Measurements from ENCODE around the gene NPIPA5. TPM values are rescaled to one million over a fixed set of nuclear protein-coding genes. Genes with fewer than 3 reads are reported as not detected.
"Not testable (repeated sequence)": the region's sequence is repeated elsewhere in the genome, so short reads cannot be mapped to it uniquely, and the experiment has no call there.

Gene NPIPA5
- polyA plus RNA-seq, 4 donors = 1.4 to 41.9 (median 15.2) TPM

- peak in 1 of 4 donors; percentile 19 for DNase-seq (ENCODE audit: low read depth in 4 of 4, low spot score in 2 of 4)
These were observed 17.8 kb upstream of the NPIPA5 start, which contains the start of gene MPV17L for GRCh38 chr16:15395631-15396508. MPV17L (plus strand) TSS chr16:15395754; CDS start chr16:15395898, 144 bp downstream.

DNA sequence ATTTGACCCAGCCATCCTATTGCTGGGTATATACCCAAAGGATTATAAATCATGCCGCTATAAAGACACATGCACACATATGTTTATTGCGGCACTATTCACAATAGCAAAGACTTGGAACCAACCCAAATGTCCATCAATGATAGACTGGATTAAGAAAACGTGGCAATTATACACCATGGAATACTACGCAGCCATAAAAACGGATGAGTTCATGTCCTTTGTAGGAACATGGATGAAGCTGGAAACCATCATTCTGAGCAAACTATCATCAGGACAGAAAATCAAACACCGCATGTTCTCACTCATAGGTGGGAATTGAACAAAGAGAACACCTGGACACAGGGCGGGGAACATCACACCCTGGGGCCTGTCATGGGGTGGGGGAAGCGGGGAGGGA, 14.9 kb upstream of the NPIPA5 start:
- DNase-seq (ENCODE audit: low read depth in 4 of 4, low spot score in 2 of 4) = not testable (repeated sequence)

- not testable (repeated sequence) for DNase-seq (ENCODE audit: low read depth in 4 of 4, low spot score in 2 of 4)
These were observed 11.8 kb upstream of the NPIPA5 start for GRCh38 chr16:15389916-15390315.

GRCh38 chr16:15388060-15388459, 10.0 kb upstream of the NPIPA5 start:
- DNase-seq (ENCODE audit: low read depth in 4 of 4, low spot score in 2 of 4) = not testable (repeated sequence)

DNA sequence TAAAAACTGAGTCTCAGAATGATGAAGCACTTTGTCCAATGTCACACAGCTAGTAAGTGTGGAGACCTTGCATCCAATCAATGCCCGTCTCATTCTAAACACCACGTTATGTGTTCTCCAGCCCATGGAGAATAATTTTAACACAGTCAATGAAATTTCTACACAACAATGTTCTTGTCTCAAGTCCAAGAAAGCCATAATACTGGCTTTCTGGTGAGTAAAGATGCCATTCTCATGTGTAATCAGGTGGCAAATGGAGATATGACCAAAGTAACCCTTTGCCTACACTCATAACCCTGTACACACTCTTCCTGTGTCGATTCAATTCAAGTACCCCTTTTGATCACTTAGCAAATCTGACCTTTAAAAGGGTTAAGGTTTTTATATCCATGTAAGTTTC, 4.7 kb upstream of the NPIPA5 start:
- not testable (repeated sequence) for DNase-seq (ENCODE audit: low read depth in 4 of 4, low spot score in 2 of 4)

DNA sequence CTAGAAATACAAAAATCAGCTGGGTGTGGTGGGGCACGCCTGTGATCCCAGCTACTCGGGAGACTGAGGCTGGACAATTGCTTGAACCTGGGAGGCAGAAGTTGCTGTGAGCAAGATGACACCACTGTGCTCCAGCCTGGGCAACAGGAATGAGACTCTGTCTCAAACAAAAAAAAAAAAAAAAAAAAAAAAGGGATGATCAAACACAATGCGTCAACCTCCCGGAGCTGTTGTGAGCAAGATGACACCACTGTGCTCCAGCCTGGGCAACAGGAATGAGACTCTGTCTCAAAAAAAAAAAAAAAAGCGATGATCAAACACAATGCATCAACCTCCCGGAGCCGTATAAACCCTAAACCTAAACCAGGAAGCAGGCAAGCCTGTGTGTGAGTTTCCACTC, 20.6 kb downstream of the NPIPA5 start:
- DNase-seq (ENCODE audit: low read depth in 4 of 4, low spot score in 2 of 4) = not testable (repeated sequence)

DNA sequence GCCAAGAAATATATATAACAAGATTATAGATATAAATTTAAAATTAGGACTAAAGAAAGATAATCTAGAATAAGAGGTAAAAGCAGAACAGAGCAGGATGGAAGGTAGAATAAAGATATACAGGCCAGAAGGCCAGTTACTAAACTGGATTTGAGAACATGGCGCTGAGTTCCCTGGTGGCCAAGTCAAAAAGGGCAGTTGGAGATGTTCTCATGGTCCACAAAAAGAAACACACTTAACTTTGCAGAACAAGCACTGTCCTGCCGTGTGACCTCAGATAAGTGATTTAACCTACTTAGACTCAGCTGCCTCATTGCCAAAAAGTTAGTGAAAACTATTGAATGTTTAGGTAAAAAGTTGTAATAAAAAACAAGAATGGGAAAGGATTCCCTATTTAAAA, 23.2 kb downstream of the NPIPA5 start:
- DNase-seq (ENCODE audit: low read depth in 4 of 4, low spot score in 2 of 4) = not testable (repeated sequence)

DNA sequence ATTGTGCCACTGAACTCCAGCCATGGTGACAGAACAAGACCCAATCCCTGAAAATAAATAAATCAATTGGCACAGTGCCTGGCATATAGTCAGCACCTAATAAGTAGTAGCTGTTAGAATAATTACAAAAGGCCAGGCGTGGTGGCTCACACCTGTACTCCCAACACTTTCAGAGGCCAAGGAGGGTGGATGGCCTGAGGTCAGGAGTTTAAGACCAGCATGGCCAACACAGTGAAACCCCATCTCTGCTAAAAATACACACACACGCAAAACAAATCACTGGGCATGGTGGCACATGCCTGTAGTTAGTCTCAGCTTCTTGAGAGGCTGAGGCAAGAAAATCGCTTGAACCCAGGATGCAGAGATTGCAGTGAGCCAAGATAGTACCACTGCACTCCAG, 25.2 kb downstream of the NPIPA5 start:
- not testable (repeated sequence) for DNase-seq (ENCODE audit: low read depth in 4 of 4, low spot score in 2 of 4)

GRCh38 chr16:15351745-15352144, 26.3 kb downstream of the NPIPA5 start:
- DNase-seq (ENCODE audit: low read depth in 4 of 4, low spot score in 2 of 4) = not testable (repeated sequence)

DNA sequence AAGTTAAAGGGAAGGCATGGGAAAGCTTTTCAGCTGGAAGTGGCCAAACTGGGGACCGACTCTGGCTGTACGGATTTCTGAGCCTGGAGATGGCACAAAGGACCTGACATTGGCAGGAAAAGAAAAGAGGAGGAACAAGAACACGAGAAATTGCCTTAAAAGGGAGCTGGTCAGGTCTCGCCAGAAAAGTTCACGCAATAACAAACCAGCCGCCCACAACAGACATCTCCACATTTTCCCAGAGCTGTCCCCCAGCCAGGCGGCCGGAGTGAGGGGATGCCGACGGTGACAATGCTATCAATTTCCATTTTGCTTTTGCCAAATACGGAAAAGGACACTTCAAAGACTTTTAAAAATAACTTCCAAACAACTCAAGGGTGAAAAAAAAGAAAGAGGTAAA, 26.8 kb downstream of the NPIPA5 start:
- DNase-seq (ENCODE audit: low read depth in 4 of 4, low spot score in 2 of 4) = not testable (repeated sequence)

DNA sequence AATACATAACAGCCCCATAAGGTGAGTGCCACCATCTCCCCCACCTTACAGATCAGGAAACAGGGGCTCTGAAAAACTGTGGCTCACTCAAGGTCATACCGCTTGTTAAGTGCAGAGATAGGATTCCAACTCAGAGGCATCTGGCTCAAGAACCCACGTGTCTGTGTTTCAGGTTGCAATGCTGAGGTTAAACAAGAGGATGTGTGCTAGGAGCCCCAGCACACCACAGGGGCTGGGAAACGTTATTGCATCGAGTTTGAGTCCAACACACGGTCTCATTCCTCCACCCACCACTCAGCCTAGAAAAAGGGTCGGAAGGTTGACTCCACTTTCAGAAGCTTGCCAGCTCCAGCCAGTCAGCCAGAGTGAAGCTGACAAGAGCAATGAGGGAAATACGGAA, 29.4 kb downstream of the NPIPA5 start:
- DNase-seq (ENCODE audit: low read depth in 4 of 4, low spot score in 2 of 4) = not testable (repeated sequence)

DNA sequence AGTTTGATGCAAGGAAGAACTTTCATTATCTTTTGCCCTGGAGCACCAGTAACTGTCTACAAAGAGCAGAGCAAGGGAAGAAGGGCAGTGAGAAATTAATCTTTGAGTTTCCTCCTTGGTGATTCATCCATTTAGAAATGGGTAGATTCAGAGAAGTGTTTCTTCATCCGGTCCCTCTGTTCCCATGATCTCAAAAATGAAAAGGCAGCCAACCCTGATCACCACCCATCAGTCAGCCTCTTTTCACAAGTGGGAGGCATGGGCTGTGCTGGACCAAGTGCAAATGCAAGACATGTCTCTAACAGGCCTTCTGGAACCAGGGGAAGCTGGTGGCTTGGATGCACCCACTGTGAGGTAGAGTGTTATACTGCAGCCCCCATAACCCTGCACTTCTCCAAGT, 35.8 kb downstream of the NPIPA5 start:
- not testable (repeated sequence) for DNase-seq (ENCODE audit: low read depth in 4 of 4, low spot score in 2 of 4)

- DNase-seq (ENCODE audit: low read depth in 4 of 4, low spot score in 2 of 4) = not testable (repeated sequence)
These were observed 39.1 kb downstream of the NPIPA5 start for GRCh38 chr16:15338986-15339385.

DNA sequence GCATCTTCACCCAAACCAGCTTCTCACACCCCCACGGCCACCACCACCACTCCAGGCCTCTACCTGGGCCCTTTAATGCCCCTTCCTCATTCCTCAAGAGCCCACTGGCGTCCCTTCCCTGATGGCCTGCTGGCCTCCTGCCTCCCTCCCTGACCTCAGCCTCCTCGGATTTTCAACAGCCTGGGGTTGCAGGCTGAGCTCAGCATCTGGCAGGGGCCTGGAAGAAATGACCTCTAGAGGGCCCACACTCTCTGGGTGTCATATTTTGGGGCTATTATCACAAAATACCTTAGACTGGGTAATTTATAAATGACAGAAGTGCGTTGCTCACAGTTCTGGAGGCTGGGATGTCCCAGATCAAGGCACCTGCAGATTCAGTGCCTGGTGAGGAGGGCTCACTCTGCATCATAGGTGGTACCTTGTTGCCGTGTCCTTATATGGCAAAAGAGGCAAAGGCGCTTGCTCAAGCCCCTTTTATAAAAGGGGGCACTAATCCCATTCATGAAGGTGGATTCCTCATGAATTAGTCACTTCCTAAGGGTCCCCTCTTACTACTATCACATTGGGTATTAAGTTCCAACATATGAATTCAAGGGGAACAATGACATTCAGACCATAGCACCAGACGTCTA, 40.0 kb downstream of the NPIPA5 start:
- DNase-seq (ENCODE audit: low read depth in 4 of 4, low spot score in 2 of 4) = not testable (repeated sequence)

- not testable (repeated sequence) for DNase-seq (ENCODE audit: low read depth in 4 of 4, low spot score in 2 of 4)
These were observed 42.5 kb downstream of the NPIPA5 start for GRCh38 chr16:15335609-15336008.

DNA sequence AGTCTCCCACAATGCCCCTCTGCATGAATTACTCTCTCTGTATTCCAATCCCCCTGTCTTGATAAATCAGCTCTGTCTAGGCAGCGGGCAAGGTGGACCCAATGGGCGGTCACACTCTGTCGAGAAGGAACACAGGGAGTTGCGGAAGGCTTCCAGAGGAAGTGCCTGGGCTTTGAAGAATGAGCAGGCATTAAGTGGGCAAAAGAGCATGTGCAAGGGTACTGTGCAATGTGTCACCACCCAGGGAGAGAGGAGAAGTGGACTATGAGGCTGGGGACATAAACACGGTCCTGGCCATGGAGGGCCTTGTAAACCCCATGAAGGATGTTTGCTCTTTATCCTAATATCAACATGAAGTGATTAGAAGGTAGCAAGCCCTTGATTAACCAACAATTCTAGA, 44.1 kb downstream of the NPIPA5 start:
- not testable (repeated sequence) for DNase-seq (ENCODE audit: low read depth in 4 of 4, low spot score in 2 of 4)

DNA sequence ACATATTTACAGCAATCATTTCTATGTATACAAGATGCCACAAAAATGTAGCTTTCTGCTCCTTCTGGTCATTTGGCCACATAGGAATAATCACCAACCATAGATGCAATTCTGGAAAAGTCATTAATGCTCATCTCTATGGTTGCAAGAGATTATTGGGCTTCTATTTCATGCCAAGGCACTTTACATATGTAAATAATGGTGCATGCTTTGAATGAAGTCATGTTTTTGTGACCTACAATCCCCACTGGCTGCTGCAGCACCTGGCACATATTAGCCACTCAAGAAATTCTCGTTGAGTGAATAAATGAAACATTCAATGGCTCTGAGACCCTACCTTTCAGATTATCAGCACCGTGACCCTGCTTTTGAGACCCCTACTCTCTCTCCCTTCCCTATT, 47.1 kb downstream of the NPIPA5 start:
- DNase-seq (ENCODE audit: low read depth in 4 of 4, low spot score in 2 of 4) = not testable (repeated sequence)

DNA sequence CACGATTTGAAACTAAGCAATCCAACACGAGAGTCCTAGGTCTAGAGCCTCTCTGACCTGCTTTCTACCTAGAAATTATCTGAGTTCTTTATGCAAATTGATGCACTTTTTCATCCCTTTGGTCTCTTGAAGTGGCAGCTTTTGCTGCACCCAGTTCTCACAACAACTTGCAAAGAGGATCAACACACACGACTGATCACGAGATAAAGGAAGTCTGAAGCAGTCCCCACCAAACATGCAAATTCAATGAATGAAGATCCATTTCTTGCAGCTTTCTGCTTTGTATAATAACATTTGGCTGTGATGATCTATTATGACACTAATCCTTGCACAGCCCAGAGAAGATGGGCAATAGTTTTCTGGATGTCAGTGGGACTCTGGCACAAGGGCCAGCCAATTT, 53.1 kb downstream of the NPIPA5 start:
- DNase-seq (ENCODE audit: low read depth in 4 of 4, low spot score in 2 of 4) = not testable (repeated sequence)

GRCh38 chr16:15323373-15323772, 54.7 kb downstream of the NPIPA5 start:
- DNase-seq (ENCODE audit: low read depth in 4 of 4, low spot score in 2 of 4) = not testable (repeated sequence)

GRCh38 chr16:15321221-15321620, 56.9 kb downstream of the NPIPA5 start:
- DNase-seq (ENCODE audit: low read depth in 4 of 4, low spot score in 2 of 4) = not testable (repeated sequence)

GRCh38 chr16:15314562-15314961, 63.5 kb downstream of the NPIPA5 start:
- not testable (repeated sequence) for DNase-seq (ENCODE audit: low read depth in 4 of 4, low spot score in 2 of 4)
